NK-92 (cell line): ENCODE data around the gene RPUSD4.

Source experiments
- DNase-seq: peaks from one replicate; lab custom pipeline; 2025; ENCODE audit not compliant: unreplicated experiment; lab: John Stamatoyannopoulos, UW

Gene RPUSD4

DNA sequence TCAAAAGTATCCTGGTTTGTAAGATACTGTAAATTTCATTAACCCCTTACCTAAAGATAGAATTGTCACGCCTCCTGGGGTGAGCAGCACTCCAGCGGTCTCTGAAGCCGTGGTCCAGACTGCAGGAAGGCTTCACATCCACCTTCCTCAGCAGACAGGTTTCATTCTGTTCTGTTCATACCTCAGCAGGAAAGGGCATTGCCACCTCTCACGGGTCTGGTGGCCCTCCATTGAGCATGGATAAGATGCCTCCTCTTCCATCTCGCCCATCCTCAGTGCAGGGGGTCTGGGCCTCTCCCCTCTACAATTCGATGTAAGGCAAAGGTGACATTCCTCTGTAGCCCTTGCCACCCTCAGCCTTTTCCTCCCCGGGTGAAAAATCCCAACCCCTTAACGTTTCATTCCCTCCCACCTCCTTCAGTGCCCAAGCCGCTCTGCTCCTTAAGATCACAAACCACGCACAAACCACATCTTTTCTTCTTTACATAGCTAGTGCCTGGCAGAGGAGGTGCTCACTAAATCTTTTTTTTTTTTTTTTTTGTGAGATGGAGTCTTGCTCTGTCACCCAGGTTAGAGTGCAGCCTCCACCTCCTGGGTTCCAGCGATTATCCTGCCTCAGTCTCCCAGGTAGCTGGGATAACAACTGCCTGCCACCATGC lies 28.5 kb downstream of the RPUSD4 start:
- no peak for DNase-seq

- no peak for DNase-seq
These were observed 29.3 kb downstream of the RPUSD4 start for GRCh38 chr11:126181939-126182730.

GRCh38 chr11:126176853-126177470 lies 34.5 kb downstream of the RPUSD4 start:
- no peak for DNase-seq

GRCh38 chr11:126175393-126175792 lies 36.1 kb downstream of the RPUSD4 start:
- DNase-seq, result no peak

- DNase-seq, result no peak
These were observed 36.6 kb downstream of the RPUSD4 start for GRCh38 chr11:126174816-126175215.

DNA sequence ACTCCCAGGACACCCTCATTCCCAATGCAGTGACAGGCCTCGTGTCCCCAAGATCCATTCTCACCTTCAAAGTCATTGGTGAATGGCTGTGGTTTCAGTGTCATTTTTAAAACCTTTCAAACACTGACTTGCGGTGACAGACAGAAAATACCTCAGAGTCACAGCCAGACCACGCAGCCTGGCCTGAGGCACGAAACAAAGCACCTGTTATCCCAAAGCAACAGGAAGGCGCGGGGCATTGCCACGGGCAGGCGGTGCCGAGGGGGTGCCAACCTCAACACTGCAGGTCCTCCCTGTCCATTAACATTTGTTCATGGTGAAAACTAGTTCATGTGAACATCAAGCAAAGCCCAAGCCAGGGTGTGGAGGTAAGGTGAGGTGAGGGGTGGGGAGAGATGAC lies 38.2 kb downstream of the RPUSD4 start:
- no peak for DNase-seq

DNA sequence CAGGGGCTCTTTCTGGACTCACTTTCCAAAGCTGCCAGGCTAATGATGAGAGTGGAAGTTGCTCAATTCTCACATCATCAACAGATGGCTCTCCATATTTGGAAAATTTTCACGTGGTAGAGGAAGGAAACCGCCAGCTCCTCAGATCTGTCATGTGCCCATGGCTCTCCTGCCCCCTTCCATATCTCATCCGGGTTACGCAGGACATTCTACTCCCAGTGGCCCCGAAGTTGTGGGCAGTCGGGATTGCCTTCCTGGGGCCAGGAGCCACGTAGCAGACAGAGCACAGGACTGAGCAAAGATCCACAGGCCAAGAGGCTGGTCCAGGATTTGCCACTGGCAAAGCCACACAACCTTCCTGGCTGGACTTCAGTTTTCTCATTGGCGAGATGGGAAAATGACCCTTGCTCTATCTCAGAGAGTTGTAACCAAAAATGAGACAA lies 38.8 kb downstream of the RPUSD4 start:
- no peak for DNase-seq

DNA sequence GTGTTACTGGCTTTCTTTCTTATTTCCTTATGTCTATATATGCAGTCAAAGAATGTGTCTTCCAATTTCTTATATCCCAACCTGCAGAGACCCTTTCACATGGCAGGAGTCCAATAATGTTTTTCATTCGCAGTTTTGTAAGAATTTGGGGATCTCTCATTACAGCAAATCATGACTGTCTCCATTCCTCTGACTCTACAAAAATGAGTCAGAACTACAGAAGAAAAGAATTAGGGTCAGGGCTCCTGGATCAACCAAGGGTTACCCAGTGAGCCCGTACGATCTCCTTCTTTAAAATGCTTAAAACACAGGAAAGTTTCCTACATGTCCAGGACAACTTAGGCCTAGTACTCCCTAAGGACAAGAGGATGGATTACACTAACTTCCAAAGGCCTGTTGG lies 42.2 kb downstream of the RPUSD4 start:
- DNase-seq, result no peak

DNA sequence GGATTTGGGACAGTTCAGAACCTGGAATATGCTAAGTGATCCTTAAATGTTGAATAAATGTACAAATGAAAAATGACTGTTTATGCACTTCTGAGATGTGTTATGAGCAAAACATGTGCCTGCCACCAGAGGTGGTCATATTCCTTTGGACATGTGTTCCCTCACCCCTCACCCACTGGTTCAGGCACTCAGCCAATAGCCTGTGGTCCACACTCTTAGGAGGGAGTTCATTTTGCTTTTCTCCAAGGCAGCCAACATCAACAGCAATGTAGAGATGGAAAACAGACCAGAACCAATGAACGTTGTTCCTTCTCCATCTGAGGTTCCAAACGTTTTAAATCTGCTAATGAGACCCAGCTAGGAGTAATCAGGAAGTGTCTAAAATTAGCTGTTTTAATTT lies 44.0 kb downstream of the RPUSD4 start:
- DNase-seq, result no peak

DNA sequence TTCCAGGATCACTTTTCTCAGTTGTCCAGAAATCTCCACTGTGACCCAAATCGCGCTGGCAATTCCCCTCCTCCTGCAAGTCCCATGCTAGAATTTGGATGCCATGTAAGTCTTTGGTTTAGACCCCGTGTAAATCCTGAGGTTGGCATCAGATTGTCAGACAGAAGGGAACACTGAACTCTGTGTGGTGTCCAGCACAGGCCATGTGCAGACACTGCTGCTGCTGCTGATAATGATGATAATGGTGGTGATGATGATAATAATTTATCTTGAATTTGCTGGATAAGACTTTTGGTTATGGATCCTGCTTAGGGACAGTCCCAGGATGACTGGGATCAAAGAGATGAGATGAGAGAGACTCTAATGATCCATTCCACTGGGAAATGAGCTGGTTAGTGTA lies 45.0 kb downstream of the RPUSD4 start:
- no peak for DNase-seq

DNA sequence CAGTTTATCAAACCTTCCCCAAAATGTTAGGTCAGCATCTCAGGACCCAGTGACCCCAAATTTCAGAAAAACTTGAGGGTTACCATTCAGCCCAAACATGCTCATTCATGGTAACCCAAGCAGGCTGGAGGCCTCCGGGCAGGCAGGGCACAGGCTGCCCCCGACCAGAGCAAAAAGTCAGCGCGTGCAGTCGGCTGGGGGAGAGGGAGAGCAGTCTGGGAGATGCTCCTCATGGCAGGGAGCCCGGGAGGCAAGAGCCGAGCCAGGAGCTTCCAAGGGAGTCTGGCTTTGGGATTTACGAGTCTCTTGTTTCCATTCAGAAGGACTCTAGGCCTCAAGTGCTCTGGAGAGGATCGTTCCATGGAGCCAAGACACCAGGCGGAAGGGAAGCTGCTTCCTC lies 45.7 kb downstream of the RPUSD4 start:
- DNase-seq, result no peak

DNA sequence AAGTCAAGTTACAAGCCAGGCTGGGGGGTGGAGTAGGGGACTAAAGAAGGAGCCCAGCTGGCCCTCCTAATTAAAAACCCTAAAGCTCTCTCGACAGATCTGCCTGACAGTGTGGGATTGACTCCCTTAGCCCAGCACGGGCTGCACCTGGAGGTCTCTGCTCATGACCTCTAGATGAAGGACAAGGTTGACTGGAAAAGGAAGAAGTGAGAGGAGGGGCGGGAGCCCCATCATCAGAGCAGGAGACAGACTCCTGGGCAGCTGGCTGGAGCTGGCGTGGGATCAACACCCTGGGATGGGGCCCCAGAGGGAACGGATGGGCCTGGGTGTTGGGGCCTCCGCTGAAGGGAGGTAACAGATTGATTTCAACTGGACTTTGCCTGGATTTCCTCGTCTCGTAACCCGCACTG lies 46.1 kb downstream of the RPUSD4 start:
- no peak for DNase-seq

DNA sequence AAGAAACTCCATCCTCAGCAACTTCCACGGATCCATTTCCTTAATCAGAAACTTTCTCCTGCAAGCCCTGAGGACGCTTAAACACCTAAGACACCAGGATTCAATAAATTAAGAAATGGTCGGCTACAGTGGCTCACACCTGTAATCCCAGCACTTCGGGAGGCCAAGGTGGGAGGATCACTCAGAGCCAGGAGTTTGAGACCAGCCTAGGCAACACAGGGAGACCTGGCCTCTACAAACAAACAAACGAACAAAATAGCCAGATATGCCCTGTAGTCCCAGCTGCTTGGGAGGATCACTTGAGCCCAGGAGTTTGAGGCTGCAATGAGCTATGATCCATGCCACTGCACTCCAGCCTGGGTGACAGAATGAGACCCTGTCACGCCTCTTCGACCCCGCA lies 46.7 kb downstream of the RPUSD4 start:
- no peak for DNase-seq

DNA sequence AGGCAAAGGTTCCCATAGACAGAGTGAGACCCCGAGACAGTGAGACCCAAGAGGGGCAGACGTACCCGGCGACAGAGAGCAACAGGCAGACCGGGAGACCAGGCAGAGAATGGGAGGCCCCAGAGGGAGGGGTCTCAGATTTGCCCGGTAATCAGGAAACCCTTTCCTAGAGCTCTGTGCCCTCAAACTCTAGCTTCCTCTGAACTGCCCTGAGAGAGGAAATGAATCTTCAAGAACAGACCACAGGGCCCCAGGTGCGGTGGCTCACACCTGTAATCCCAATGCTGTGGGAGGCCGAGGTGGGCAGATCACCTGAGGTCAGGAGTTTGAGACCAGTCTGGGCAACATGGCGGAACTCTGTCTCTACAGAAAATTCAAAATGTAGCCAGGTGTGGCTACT lies 47.7 kb downstream of the RPUSD4 start:
- no peak for DNase-seq

DNA sequence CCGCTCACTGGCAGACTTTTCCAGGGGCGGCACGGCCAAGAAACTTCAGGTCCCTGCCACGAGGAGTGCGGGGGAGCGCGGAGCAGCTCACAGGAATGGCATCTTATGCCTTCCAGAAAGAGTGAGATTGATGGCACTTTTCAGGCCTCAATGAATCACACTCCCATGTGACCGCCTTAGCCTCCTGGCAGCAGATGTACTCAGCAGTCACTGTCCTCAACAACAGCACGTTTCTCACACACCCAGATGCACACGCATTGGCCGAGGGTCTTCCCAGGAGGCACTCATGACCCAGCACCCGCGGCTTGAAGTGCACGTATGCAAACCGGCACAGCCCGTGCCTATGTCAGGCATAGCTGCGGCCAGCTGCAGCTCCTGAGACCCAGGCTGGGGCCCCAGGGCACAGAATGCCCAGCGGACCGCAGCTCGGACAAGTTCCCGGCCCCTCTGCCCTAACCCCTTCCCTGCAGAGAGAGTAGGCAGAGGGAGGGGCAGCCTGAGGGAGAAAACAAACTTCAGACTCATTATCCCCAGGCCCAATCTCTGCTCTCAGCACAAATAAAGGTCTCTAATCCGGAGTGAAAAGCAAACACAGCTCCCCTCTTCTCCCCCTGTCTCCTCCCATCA lies 48.3 kb downstream of the RPUSD4 start:
- DNase-seq, result no peak

DNA sequence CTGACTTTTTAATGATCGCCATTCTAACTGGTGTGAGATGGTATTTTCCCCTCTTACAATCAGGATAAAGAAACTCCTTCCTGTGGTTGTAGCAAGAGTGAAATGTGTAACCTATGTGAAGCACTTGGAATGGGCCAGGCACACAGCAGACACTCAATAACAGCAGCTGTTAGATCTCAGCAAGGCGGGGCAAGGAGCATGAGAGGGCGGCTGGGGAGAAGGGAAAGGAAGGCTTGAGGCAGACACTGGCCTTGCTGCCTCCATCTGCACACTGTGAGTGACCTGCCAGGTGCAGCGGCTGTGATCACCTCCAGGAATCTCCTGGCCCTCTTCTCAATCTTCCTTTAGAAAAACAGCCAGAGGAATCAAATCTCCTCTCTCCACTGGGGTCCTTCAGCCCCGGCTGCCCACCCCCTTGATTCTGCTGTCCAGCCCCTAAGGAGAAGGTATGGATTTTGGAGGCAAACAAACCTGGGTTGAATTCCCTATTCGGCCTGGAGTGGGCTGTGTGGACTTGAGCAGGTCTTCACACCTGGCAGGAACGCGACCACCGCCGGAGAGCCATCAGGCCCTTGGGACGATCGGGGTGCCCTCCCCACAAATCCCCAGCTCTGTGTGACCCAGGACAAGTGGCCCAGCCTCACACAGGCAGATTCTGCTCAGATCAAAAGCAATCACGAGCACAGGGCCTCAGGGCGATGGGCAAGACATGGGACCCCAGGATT lies 49.0 kb downstream of the RPUSD4 start:
- no peak for DNase-seq

DNA sequence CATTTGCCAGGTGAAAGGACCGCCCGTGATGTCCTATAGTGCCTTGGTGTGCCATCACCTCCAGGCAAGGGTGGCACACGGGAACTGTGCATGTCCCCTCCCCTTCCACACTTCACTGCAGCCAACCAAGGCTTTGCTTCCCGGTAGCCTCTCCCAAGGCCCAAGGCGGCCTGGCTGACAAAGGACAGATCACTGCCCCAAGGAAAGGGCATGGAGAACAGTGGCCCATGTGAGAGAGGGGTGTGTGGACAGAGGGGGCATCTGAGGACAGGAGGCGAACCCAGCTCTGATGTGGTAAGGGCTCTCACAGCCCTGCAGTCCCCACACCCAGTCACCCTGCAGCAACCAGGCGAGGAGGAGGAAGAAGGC lies 50.4 kb downstream of the RPUSD4 start:
- no peak for DNase-seq

GRCh38 chr11:126160345-126161022 lies 51.0 kb downstream of the RPUSD4 start:
- DNase-seq, result no peak

- DNase-seq, result no peak
These were observed 51.6 kb downstream of the RPUSD4 start for GRCh38 chr11:126159719-126160344.
